A549 (cell line): ENCODE results near the gene CLTCL1.

Experiments
- KDM5A ChIP-seq: fragments of 200-600 bp; sonication (generic); IDR thresholded peaks from 2 replicates; pipeline ENCODE4 v1.6.1; 2016; ENCODE audit warnings: antibody characterized with exemption, mild to moderate bottlenecking
- POLR2A ChIP-seq: IDR thresholded peaks from 2 replicates; pipeline ENCODE4 v1.6.1; 2012; ENCODE audit warnings: mild to moderate bottlenecking, low read length

GRCh38 chr22:19291218-19291579, 320 bp downstream of the CLTCL1 start:
- TF ChIP-seq POLR2A (no peak), KDM5A (no peak)
